GM12892 (cell line): ENCODE measurements around the gene KCNMA1.

ENCODE experiments used
- DNase-seq: peaks from one replicate; pipeline ENCODE4 v3.0.0; 2011; ENCODE audit not compliant: insufficient read length
- FAIRE-seq: peaks from 2 replicates; lab custom pipeline; 2011; peaks lifted over from hg19 to GRCh38; lab: Jason Lieb, UNC
- POLR2A ChIP-seq: IDR thresholded peaks from 2 replicates; pipeline ENCODE4 v1.6.1; 2011; ENCODE audit warnings: low read depth, low read length, control low read depth
- POLR2AphosphoS5 ChIP-seq: IDR thresholded peaks from 2 replicates; pipeline ENCODE4 v1.6.1; 2011; ENCODE audit warnings: low read depth, low read length, control low read depth
- TAF1 ChIP-seq: IDR thresholded peaks from 2 replicates; pipeline ENCODE4 v1.6.1; 2011; ENCODE audit warnings: low read depth, mild to moderate bottlenecking, control low read depth, low read length, borderline replicate concordance

Gene KCNMA1

DNA sequence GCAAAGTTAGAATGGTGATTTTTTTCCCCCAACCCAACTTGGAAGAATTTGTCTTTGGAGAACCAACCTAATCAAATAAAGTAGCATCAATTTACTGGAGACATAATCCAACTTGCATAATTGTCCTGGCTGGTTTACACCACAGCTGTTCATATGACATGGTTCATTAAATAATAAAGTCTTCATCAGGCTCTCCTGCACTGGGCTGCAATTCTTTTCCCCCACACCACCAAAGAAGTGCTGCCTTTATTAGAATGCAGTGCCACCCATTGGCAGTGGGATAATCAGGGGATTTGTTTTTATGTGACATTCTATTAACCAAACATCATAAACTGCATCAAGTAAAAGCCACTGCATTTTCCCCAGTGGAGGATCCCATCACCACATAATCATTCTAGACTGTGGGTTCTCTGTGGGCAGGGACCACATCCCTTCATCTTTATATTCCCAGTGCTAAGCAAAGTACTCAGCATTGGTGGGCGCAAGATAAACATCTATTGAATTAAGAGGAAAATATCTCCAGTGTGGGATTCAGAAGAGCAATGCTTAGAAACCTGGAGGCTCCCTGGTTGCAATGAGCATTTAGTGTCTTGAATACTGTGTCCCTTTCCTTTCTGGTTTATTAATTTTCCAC, 322.0 kb downstream of the KCNMA1 start:
- FAIRE-seq (no peak), DNase-seq (no peak)
- TF ChIP-seq TAF1 (no peak), POLR2A (no peak), POLR2AphosphoS5 (no peak)

DNA sequence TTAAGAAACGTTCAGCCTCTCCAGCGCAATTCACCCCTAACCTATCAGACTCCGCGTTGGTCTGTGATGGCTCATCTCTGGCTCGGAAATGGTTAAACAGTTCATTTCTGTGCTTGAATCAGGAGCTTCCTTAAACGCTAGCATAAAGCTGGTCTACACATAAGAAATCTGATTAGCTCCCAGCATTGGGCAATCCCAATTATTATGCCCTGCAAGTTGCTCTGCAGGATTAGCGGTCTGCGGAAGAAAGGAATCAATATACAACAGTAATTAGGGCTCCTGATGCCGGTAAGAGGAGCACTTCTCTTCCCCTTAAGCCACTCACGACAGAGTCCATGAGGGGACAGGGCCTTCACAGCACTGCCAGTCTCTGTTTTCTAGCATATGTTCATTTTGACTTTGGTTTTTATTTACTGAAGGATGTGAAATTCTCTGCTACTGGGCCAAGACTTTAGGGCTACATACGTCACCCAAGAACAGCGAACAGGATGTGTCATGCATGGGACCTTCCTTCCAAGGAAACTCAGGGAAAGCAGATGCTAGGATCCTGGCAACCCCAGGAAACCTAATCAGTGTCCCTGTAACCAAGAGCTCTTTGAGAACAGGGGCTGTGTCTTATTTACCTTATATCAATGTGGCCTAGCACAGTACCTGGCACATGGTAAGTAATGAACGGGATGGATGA, 324.4 kb downstream of the KCNMA1 start:
- FAIRE-seq (no peak), DNase-seq (no peak)
- TF ChIP-seq POLR2A (no peak), TAF1 (no peak), POLR2AphosphoS5 (no peak)

DNA sequence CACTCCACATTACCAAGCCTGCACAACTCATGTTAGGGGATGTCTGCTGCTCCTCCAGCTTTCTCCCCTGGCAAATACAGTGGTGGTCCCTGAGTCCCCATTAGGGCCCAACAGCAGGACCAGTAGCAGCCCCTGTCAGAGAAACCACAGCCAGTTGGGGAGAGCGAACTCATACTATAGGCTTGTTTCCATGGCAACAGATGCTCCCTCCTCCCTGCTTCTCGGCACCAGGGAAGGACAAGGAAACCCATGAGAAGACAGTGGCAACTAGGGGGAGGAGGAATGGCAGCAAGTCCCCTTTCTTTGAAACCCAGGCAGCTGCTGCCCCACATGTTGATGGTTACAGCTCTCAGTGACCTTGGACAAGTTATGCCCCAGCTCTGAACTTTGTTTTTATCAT, 326.4 kb downstream of the KCNMA1 start:
- FAIRE-seq (no peak), DNase-seq (no peak)
- TF ChIP-seq POLR2A, result no peak
- no peak for TF ChIP-seq TAF1
- no peak for TF ChIP-seq POLR2AphosphoS5

DNA sequence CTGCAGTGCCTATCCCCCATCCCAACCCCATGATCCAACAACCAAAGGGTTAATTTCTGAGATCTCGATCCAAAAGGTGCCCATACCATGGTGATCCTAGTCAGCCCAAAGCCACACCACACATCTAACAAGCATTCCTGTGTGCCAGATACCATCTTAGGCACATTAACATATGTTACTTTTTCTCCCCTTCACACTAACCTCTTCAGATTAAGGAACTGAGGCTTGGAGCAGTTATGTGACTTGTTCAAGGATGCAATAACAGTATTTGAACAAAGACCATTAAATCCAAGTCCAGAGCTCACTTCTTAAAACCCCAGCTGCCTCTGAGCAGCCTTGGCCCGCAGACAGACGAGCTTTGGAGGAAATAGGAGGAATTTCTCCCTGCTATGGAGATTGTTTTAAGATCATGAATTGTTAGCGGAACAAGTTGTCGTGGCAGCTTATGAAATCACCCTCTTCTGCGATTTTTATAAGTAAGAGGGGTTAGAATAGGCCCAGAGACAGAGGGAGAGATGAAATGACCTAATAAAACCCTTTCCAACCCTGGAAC, 327.2 kb downstream of the KCNMA1 start:
- TF ChIP-seq POLR2A (no peak), POLR2AphosphoS5 (no peak), TAF1 (no peak)
- no peak for DNase-seq
- FAIRE-seq, result no peak

DNA sequence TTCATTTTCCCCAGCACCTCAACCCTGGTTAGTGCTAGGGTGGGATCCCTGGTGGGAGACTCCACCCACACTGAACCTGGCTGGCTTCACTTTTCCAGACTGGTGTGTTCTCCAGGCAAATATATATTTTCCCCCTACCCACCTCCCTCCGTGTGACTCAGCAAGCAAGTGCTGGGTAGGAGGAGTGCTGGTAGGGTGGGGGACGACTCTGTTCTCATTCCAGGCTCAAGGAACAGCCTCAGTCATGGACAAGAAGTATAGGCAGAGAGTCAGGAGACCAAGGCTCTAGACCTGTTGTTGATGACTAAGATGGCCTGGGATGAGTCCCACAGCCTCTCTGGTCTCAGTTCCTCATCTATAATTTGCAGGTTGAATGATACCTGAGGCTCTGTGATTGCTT, 328.1 kb downstream of the KCNMA1 start:
- DNase-seq (no peak), FAIRE-seq (no peak)
- TF ChIP-seq POLR2AphosphoS5, result no peak
- TF ChIP-seq TAF1, result no peak
- no peak for TF ChIP-seq POLR2A

DNA sequence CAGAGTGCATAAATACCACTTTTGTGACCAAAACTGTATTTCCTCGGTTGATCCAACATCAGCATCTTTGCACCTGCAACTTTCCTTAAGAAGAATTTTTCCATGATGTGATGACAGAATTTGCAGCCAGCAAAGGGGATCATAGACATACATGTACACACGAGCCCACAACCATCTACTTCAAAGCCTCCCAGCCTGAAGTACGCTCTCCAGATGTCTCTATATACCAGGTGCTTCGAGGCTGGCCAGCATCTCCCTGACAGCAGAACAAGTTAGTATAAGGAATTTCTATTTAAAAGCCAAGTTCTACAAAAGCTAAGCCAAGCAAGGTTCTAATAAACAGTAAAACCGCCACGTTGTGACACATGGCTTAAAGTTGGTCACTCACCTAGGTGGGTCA, 328.5 kb downstream of the KCNMA1 start:
- no peak for TF ChIP-seq POLR2AphosphoS5
- TF ChIP-seq POLR2A, result no peak
- no peak for TF ChIP-seq TAF1
- FAIRE-seq (no peak), DNase-seq (no peak)

DNA sequence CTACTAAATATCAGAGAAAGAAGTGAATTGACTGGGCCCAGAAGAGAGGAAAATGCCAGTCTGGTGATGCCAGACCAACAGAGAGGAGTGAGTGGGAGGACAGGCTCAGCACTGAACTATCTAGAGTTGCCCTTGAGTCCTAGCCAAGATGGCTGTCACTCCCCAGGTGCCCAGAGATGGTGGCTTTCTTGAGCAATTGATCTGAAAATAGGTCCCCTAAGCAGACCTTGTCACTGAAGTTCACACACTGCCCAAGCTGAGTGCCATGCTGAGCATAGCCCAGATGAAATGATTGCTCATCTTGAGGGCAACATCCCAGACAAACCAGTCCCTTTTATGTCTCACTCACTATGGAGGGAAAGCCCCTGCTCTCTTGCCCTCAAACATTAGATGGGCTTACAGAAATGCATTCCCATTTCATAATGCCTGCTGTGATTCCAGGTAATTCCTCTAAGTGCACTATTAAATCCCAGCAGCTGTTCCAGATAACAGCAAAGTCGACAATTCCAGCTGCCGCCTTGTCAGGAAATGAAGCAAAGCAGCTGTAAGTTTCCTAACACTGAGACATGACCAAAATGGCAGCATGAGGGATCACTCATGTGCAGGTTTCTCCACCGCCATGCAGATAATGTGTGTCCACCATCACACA, 329.4 kb downstream of the KCNMA1 start:
- FAIRE-seq, result no peak
- TF ChIP-seq TAF1, result no peak
- no peak for TF ChIP-seq POLR2A
- no peak for TF ChIP-seq POLR2AphosphoS5
- no peak for DNase-seq

DNA sequence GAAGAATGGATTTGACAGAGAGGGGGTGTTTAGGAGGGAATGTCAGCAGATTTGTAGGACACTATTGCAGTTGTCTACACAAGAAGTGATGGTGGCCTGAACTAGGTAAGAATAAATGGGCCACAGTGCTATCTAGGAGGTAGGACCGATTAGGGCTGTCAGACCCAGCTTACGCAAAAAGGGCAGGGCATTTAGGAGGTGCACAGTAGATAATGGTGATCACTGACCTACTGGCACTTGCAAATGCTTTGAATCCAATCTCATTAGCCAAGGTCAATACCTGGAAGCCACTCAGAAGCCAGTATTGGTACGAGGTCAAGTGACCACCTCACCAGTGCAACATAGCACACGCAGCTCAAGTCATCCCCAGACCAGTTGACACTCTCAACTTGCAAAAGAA, 330.9 kb downstream of the KCNMA1 start:
- FAIRE-seq, result no peak

DNA sequence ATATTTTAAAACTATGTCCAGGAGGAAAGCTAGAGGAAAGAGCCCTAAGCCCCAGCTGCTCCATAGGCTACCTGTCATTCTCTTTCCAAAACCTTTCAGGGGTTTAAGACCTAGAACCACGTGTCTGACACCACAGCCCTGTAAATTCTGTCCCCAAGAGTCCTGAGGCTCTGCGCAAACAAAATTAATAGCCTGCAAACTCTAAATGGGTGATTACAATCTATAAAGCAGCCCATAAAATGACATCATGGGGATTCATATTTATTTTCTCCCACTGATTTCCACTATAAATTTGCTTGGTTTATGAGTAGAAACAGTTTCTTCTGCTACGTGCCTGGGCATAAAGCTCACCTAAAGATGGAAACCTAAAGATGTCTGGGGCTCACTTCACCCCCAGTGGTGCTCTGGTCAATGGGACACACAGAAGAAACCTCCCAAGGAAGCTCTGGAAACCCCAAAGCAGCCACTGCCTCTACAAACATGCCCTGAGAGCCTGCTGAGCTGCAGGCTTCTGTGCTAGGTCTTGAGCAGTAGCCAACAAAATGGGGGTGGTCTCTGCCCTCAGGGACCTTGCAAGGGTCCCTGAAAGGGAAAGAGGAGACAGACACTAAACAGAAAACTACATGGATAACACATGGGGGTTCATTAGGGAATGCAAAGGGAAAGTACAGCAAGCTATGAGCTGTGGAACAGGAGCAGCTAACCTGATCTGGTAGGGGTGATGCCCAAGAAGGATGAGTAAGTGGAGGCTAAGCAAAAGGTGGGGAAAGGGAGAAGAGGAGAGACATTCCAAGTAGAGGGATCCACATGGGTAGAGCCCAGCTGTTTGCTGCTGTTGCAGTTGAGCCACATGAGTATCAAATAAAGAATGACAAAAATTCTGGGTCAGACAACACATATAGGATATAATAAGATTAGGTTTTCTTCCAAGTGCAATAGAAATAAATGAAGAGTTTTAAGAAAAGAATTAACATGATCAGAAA, 331.7 kb downstream of the KCNMA1 start:
- no peak for TF ChIP-seq POLR2AphosphoS5
- no peak for TF ChIP-seq TAF1
- TF ChIP-seq POLR2A, result no peak
- FAIRE-seq, result no peak
- no peak for DNase-seq

More for the DNA sequence above, 330.9 kb downstream of the KCNMA1 start:
- no peak for TF ChIP-seq POLR2A
- TF ChIP-seq TAF1, result no peak
- TF ChIP-seq POLR2AphosphoS5, result no peak
- DNase-seq, result no peak

DNA sequence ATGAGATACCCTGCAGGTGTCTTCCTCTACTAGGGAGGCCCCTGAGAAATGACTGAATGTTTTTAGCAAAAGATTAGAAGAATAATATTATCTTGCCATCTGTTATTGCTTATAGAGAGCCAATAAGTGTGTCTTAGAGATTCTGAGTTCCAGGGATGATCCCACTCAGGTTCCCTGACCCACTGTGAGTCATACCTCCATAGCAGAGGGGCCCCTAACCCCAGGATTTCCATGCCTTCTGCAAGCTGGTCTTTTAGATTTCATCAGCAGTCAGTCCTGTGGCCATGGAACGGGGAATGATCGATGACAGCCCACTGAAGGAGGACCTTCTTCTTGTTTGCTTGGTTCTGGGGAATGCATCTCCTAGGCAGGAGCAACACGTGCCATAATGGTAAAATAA, 333.4 kb downstream of the KCNMA1 start:
- TF ChIP-seq POLR2A, result no peak
- no peak for TF ChIP-seq TAF1
- no peak for TF ChIP-seq POLR2AphosphoS5
- FAIRE-seq, result no peak
- DNase-seq, result no peak
